ENCODE measurements around the gene FNIP1.
A peak's percentile ranks its signal among the peaks of the same experiment; 100 is the strongest.
"Not testable (repeated sequence)": the region's sequence is repeated elsewhere in the genome, so short reads cannot be mapped to it uniquely, and the experiment has no call there.

Gene FNIP1

DNA sequence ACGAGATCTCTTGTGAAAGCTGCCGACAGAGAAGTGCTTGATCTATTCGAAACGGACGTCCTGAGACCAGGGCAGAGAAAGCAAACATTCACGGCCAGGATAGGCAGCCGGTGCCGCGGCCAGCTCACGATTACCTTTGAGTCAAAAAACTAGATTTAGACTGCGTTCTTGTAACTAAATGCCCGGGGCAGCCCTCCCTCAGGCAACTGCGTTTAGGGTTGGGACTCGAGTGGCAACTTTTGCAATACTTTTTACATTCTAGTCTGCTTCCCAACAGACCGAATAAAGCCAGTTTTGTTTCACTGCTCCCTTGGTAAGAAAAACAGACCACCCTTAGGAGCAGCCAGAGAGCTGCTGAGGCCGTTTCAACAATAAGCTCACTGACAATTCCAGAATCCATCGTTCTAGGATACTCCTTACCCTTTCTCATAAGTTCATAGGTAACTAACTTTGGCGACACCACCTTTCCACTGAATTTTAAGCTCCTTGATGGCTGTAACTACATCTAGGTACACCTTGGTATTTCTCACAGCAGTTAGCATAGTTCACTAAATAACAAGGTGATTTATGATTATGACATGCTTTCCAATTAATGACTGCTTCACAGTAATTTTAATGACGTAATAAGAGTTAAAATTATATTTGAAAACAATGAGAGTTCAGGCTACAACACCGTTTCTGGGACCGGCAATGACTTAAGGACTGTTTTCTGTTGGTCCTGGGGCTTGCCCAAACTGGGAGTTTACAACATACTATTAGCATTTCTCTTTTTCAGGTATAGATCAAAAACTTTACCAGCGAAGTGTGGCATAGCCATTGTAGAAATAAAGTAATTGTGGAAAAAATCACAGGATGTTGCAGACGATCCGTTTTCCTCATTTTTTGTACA lies 160.9 kb downstream of the FNIP1 start:
- DNase-seq, result no peak

DNA sequence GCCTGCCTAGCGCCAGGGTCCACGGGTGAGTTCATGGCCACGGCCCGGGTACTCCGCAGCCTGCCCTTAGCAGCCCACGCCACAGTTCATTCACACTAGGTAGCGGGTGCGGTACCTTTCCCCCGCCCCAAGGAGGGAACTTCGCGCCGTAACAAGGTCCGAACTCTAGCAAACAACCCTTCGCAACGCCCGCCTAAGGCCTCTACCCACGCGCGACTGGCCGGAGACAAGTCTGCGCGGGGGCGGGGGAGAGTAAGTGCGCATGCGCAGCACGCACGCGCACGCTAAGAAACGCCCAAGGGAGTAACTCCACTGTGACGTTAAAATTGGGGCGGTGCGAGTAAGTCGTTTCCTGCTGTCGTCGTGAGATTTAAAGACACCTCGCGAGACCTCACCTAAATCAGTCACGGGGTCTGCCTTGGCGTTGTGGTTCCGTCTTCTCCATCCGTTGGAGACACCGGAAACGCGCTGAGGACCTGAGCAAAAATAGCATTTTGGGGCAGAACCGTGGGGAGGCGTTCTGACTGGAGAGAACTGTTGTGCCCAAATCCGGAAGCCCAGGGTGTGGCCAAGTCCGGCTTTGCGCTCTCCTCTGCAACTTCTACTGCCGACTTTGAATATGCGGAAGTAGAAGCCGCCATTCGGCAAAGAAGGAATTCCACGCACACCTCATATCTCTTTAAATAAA lies 161.7 kb downstream of the FNIP1 start, which contains the start of gene RAPGEF6:
Gene RAPGEF6, minus strand, starts transcription at position 234 of the 688 bp plus-strand sequence. Its CDS starts 199 bp downstream, at position 35.
- peak; percentile 100 for DNase-seq

- peak; percentile 69 for DNase-seq
Measured at GRCh38 chr5:131634666-131634995, 162.2 kb downstream of the FNIP1 start.

GRCh38 chr5:131634238-131634637 lies 162.6 kb downstream of the FNIP1 start:
- DNase-seq, result no peak

GRCh38 chr5:131633830-131634229 lies 163.0 kb downstream of the FNIP1 start:
- DNase-seq, result no peak

DNA sequence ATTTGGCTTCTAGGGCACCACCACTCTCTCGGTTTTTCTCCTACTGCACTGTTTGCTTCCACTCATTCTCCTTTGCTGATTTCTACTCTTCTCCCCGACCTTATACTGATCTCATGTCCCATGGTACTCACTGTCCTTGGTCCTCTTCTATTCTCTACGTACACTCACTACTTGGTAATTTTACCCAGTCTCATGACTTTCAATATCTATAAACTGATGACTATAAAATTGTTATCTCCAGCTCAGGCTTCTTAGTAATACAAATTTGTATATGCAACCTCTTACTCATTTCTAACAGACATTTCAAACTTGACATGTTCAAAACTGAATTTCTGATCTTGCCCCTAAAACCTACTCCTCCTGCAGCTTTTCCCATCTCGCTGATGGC lies 165.9 kb downstream of the FNIP1 start:
- DNase-seq, result no peak

- DNase-seq, result no peak
Measured at GRCh38 chr5:131630208-131630962, 166.4 kb downstream of the FNIP1 start.

DNA sequence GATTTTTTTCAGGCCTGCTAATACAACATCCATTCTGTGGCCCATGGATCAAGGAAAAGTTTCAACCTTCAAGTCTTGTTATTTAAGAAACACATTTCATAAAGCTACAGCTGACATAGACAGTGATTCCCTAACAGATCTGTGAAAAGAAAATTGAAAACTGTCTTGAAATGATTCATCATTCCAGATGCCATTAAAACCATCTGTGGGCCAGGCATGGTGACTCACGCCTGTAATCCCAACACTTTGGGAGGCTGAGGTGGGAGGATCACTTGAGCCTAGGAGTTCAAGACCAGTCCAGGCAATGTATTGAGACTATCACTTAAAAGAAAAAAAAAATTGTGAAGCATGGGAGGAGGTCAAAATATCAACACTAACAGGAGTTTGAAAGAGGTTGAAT lies 167.8 kb downstream of the FNIP1 start:
- DNase-seq, result peak; percentile 80

DNA sequence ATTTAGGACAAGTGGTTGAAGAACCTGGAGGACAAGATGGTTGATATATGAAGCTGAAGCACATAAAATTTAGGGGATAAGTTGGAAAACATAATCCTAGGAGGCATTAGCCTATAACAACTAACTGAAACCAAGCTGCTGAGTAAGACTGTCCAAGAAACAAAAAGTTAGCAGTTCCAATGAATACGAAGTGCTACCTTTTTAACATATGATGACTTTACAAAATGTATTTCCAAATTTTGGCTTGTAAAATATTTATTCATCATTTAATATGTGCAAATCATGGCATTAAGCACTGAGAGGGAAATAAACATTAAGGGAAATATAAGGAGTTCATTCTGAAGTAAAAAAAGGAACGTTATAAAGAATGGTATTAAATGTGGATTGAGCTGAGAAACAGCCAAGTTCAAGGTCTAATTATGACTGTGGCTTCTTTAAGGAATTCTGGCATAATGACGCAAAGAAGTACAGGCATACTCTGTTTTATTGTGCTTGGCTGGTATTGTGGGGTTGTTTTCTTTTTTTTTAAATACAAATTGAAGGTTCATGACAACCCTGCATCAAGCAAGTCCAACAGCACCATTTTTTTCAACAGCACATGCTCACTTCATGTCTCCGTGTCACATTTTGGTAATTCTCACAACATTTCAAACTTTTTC lies 169.5 kb downstream of the FNIP1 start:
- no peak for DNase-seq

DNA sequence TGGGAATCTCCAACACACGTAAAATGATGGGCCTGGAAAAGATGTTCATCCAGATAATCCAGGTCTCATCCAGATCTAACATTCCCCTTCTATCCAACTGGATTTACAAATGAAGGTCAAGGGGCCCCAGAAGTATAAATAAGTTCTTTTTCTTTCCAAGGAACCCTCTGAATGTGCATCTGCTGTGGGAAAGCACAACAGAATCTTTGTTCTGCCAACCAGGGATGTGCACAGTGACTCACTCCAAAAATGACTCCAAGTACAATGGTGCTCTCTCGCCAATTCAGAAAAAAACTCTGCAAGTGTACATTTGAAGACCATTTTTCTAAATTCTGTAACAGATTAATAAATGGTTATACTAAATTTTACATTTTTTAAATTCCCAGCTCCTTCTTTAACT lies 174.2 kb downstream of the FNIP1 start:
- no peak for DNase-seq

DNA sequence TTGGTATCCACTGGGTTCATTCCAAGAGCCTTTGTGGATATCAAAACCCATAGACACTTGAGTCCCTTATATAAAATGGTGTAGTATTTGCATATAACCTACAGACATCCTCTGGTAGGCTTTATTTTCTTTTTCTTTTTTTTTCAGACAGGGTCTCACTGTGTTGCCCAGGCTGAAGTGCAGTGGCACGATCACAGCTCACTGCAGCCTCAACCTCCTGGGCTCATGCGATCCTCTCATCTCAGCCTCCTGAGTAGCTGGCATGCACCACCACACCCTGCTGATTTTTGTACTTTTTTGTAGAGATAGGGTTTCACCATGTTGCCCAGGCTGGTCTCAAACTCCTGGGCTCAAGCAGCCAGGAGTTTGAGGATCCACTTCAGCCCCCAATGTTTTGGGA lies 175.7 kb downstream of the FNIP1 start:
- not testable (repeated sequence) for DNase-seq

DNA sequence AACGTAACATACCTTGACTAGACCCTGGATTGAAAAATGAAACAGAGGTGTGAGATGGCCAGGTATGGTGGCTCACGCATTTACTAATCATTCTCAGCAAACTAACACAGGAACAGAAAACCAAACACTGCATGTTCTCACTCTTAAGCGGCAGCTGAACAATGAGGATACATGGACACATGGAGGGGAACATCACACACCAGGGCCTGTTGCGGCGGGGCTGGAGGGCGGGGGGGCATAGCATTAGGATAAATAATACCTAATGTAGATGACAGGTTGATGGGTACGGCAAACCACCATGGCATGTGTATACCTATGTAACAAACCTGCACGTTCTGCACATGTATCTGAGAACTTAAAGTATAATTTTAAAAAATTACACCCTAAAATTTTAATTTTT lies 177.7 kb downstream of the FNIP1 start:
- no peak for DNase-seq

DNA sequence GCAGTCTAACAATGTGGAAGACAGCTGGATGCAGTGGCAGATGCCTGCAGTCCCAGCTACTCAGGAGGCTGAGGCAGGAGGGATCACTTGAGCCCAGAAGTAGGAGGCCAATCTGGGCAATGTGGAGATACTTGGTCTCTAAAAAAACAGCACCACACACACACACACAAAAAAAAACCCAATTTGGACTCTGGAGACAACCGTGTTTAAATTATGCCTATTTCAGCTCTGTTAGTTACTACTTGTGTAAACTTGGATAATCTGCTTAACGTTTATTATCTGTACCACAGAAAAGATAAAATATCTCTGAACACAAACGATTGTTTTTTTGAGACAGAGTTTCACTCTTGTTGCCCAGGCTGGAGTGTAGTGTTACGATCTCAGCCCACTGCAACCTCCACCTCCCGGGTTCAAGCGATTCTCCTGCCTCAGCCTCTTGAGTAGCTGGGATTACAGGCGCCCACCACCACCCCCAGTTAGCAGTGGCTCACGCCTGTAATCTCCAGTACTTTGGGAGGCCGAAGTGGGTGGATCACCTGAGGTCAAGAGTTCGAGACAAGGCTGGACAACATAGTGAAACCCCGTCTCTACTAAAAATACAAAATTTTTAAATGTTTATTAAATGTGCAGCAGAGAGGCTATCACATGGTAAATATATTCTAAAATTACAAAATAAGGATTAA lies 179.5 kb downstream of the FNIP1 start:
- DNase-seq, result no peak

- no peak for DNase-seq
Measured at GRCh38 chr5:131615957-131616356, 180.9 kb downstream of the FNIP1 start.

DNA sequence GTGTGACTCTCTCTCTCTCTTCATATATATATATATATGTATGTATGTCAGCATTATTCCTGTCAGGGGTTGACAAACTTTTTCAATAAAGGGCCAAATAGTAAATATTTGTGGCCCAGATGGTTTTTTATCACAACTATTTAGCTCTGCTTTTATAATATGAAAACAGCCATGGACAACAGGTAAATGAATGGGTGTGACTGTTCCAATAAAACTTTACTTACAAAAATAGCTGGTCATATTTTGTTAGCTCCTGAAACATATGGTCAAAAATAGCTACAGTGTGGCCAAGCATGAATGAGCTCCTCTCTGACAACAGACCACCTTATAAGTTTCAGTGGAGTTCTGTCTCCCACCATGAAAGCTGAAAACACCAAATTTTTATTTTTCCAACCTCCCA lies 183.4 kb downstream of the FNIP1 start:
- DNase-seq, result no peak

DNA sequence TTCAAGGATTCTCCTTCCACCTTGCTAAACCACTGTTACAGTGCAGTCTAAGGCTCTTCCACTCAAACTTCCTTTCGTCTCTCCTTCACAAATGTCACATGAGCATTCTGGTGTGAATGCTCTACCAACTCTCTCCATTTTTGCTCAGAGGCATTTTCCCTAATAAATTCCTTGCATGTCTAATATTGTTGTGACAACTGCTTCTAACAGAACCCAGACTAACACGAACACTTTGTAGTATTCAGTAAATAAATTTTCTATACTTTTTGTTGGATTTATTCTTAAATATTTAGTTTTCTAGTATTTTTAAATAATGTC lies 185.8 kb downstream of the FNIP1 start:
- DNase-seq, result no peak

GRCh38 chr5:131610198-131611063 lies 186.4 kb downstream of the FNIP1 start:
- peak; percentile 91 for DNase-seq

- peak; percentile 41 for DNase-seq
Measured at GRCh38 chr5:131609774-131610173, 187.0 kb downstream of the FNIP1 start.

- no peak for DNase-seq
Measured at GRCh38 chr5:131608597-131608996, 188.2 kb downstream of the FNIP1 start.

DNA sequence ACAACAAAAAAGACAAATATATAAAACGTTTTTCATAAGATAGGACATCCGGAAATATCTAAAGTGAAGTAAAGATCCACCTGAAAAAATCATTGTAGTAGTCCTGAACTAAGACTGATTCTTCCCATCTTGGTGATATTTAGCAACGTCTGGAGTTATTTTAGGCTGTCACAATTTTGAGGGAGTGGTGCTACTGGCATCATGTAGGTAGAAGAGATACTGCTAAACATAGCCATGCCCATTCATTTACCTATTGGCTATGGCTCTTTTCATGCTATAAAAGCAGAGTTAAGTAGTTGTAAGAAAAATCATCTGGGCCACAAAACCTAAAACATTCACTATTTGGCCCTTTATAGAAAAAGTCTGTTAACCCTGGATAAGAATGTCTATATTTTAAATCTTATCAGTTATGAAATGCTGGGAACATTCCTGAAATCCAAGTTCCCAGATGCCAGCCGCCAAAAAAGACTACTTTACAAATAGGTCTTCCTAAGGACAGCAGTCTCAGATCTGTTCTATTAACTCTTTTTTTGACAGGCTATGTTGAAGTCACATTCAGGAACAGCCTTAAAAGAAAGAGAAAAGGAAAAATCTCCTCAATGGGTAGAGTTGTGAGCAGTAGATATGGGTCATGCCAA lies 188.8 kb downstream of the FNIP1 start:
- DNase-seq, result no peak

GRCh38 chr5:131607418-131607817 lies 189.4 kb downstream of the FNIP1 start:
- DNase-seq, result no peak
